ENCODE results near the gene MMRN2. TPM values are rescaled to one million over a fixed set of nuclear protein-coding genes. Genes with fewer than 3 reads are reported as not detected.

The MMRN2 gene

GRCh38 chr10:86898511-86898910 lies 58.9 kb downstream of the MMRN2 start:
- no peak overlapping the region for H3K4ac ChIP-seq (ENCODE audit: low read depth in 1 of 2, low read length in 2 of 2)
- H3K4me2 ChIP-seq (ENCODE audit: low read length, poor library complexity, severe bottlenecking): no peak overlapping the region
- H3K14ac ChIP-seq (ENCODE audit: low read length in 2 of 2): no peak overlapping the region
- no peak overlapping the region for H3K9ac ChIP-seq (ENCODE audit: low read length)
- H3K79me1 ChIP-seq (replicated peaks; ENCODE audit: low read length, poor library complexity, severe bottlenecking): peaks cover 7% of the 10 kb centered on the region
- no peak overlapping the region for H2BK120ac ChIP-seq (ENCODE audit: low read depth, low read length)
- no peak overlapping the region for H2BK12ac ChIP-seq (ENCODE audit: low read length in 2 of 2)
- no peak overlapping the region for H2AK5ac ChIP-seq (ENCODE audit: low read length, severe bottlenecking)
- H3K4me1 ChIP-seq (ENCODE audit: control insufficient read depth, insufficient read depth, low read depth, low read length): no peaks in the 10 kb centered on the region
- no peak overlapping the region for H3K27ac ChIP-seq (ENCODE audit: low read length, poor library complexity, severe bottlenecking)
- H3K36me3 ChIP-seq (ENCODE audit: control insufficient read depth in 1 of 2, insufficient read depth in 2 of 2, low read depth in 1 of 2, low read length in 2 of 2): peaks cover 14 to 45% of the 10 kb centered on the region in 2 experiments
- no peak overlapping the region for H2BK15ac ChIP-seq (ENCODE audit: low read depth, poor library complexity, severe bottlenecking)
- H2AFZ ChIP-seq (ENCODE audit: low read depth, low read length): no peak overlapping the region
- H4K91ac ChIP-seq (ENCODE audit: low read length): no peak overlapping the region
- no peak overlapping the region for H3K23ac ChIP-seq (ENCODE audit: low read length in 2 of 2)
- H3K4me3 ChIP-seq (ENCODE audit: insufficient read depth in 1 of 2, low read depth in 1 of 2, low read length in 2 of 2): no peak overlapping the region
- H3K9me3 ChIP-seq (ENCODE audit: control insufficient read depth, low read length): no peaks in the 10 kb centered on the region
- DNase-seq: no peak
- no peak overlapping the region for H3K18ac ChIP-seq (ENCODE audit: low read depth in 1 of 2, low read length in 2 of 2)
- WGBS: 83% methylated on average over 4 of the region's 4 CpGs
- H4K8ac ChIP-seq (ENCODE audit: low read length): no peak overlapping the region
- no peak overlapping the region for H2BK5ac ChIP-seq (ENCODE audit: low read depth, low read length, poor library complexity, severe bottlenecking)
- H3K27me3 ChIP-seq (ENCODE audit: control insufficient read depth in 1 of 2, insufficient read depth in 1 of 2, low read length in 2 of 2): no peaks in the 10 kb centered on the region

GRCh38 chr10:86889997-86890396 lies 67.4 kb downstream of the MMRN2 start:
- Histone ChIP-seq H3K9me3 (ENCODE audit: control insufficient read depth, low read length) (no peaks in the 10 kb centered on the region), H3K4ac (ENCODE audit: low read depth in 1 of 2, low read length in 2 of 2) (no peak overlapping the region), H3K4me3 (ENCODE audit: insufficient read depth in 1 of 2, low read depth in 1 of 2, low read length in 2 of 2) (no peak overlapping the region), H2AFZ (ENCODE audit: low read depth, low read length) (no peak overlapping the region), H3K79me1 (replicated peaks; ENCODE audit: low read length, poor library complexity, severe bottlenecking) (peaks cover 10% of the 10 kb centered on the region), H3K27me3 (ENCODE audit: control insufficient read depth in 1 of 2, insufficient read depth in 1 of 2, low read length in 2 of 2) (no peaks in the 10 kb centered on the region), H3K4me2 (ENCODE audit: low read length, poor library complexity, severe bottlenecking) (no peak overlapping the region), H2BK120ac (ENCODE audit: low read depth, low read length) (no peak overlapping the region), H4K8ac (ENCODE audit: low read length) (no peak overlapping the region), H2AK5ac (ENCODE audit: low read length, severe bottlenecking) (no peak overlapping the region), H2BK5ac (ENCODE audit: low read depth, low read length, poor library complexity, severe bottlenecking) (no peak overlapping the region), H3K4me1 (ENCODE audit: control insufficient read depth, insufficient read depth, low read depth, low read length) (peaks cover 3% of the 10 kb centered on the region), H3K14ac (ENCODE audit: low read length in 2 of 2) (no peak overlapping the region), H3K9ac (ENCODE audit: low read length) (no peak overlapping the region), H3K27ac (ENCODE audit: low read length, poor library complexity, severe bottlenecking) (no peak overlapping the region), H4K91ac (ENCODE audit: low read length) (no peak overlapping the region), H3K36me3 (ENCODE audit: control insufficient read depth in 1 of 2, insufficient read depth in 2 of 2, low read depth in 1 of 2, low read length in 2 of 2) (peaks cover 5 to 37% of the 10 kb centered on the region in 2 experiments), H2BK15ac (ENCODE audit: low read depth, poor library complexity, severe bottlenecking) (no peak overlapping the region), H3K23ac (ENCODE audit: low read length in 2 of 2) (no peak overlapping the region), H3K18ac (ENCODE audit: low read depth in 1 of 2, low read length in 2 of 2) (no peak overlapping the region), H2BK12ac (ENCODE audit: low read length in 2 of 2) (no peak overlapping the region)
- no peak for DNase-seq
- 97% methylated on average over 2 of the region's 3 CpGs for WGBS

GRCh38 chr10:86888585-86889381 lies 68.6 kb downstream of the MMRN2 start:
- Histone ChIP-seq H4K91ac (ENCODE audit: low read length) (no peak overlapping the region), H3K18ac (ENCODE audit: low read depth in 1 of 2, low read length in 2 of 2) (no peak overlapping the region), H3K9me3 (ENCODE audit: control insufficient read depth, low read length) (no peaks in the 10 kb centered on the region), H2BK120ac (ENCODE audit: low read depth, low read length) (no peak overlapping the region), H3K14ac (ENCODE audit: low read length in 2 of 2) (no peak overlapping the region), H2BK12ac (ENCODE audit: low read length in 2 of 2) (peak overlapping the region in 1 of 2 experiments; percentile 37), H2BK5ac (ENCODE audit: low read depth, low read length, poor library complexity, severe bottlenecking) (no peak overlapping the region), H3K4me3 (ENCODE audit: insufficient read depth in 1 of 2, low read depth in 1 of 2, low read length in 2 of 2) (no peak overlapping the region), H3K36me3 (ENCODE audit: control insufficient read depth in 1 of 2, insufficient read depth in 2 of 2, low read depth in 1 of 2, low read length in 2 of 2) (peaks cover 5 to 26% of the 10 kb centered on the region in 2 experiments), H3K9ac (ENCODE audit: low read length) (no peak overlapping the region), H4K8ac (ENCODE audit: low read length) (peak overlapping the region; percentile 27), H2AK5ac (ENCODE audit: low read length, severe bottlenecking) (no peak overlapping the region), H3K4me1 (ENCODE audit: control insufficient read depth, insufficient read depth, low read depth, low read length) (peaks cover 5% of the 10 kb centered on the region), H3K27ac (ENCODE audit: low read length, poor library complexity, severe bottlenecking) (peak overlapping the region; percentile 19), H2BK15ac (ENCODE audit: low read depth, poor library complexity, severe bottlenecking) (no peak overlapping the region), H3K23ac (ENCODE audit: low read length in 2 of 2) (no peak overlapping the region), H2AFZ (ENCODE audit: low read depth, low read length) (no peak overlapping the region), H3K4ac (ENCODE audit: low read depth in 1 of 2, low read length in 2 of 2) (peak overlapping the region in 1 of 2 experiments; percentile 35), H3K79me1 (replicated peaks; ENCODE audit: low read length, poor library complexity, severe bottlenecking) (peaks cover 15% of the 10 kb centered on the region), H3K27me3 (ENCODE audit: control insufficient read depth in 1 of 2, insufficient read depth in 1 of 2, low read length in 2 of 2) (no peaks in the 10 kb centered on the region), H3K4me2 (ENCODE audit: low read length, poor library complexity, severe bottlenecking) (no peak overlapping the region)
- WGBS: 64% methylated on average over 5 of the region's 7 CpGs
- peak; percentile 83 for DNase-seq

Small RNAs within 50 kb of the gene (small RNA-seq; reads per million reads assigned to genes)
- gene BMS1P3 (ENCODE audit: low read depth): not detected
- not detected for gene RNU1-19P (ENCODE audit: low read depth)

Measured in mesenchymal stem cell (in vitro differentiated cells and primary cell).